GM12878 (cell line): ENCODE measurements around the gene GRIA4. TPM values are rescaled to one million over a fixed set of nuclear protein-coding genes. Genes with fewer than 3 reads are reported as not detected.
"Not testable (repeated sequence)": the region's sequence is repeated elsewhere in the genome, so short reads cannot be mapped to it uniquely, and the experiment has no call there.

Source experiments
- ATAC-seq: fragments of 200-7000 bp; cut with Tn5 transposase; 3 replicates; pipeline ENCODE4 v1.9.1; 2020; ENCODE audit warnings: mild to moderate bottlenecking, moderate library complexity
- BruUV-seq: library from RNA; stranded (reverse); fragments of 400-500 nt; replicated peaks from 2 replicates; lab custom pipeline; 2021; lab: Mats Ljungman, UMichigan
- CTCF ChIA-PET: fragments of 300-600 bp; sonication (Branson Sonifier 250); formaldehyde crosslinking; extraction: SDS; loops from one replicate; lab custom pipeline; 2021; ENCODE audit warnings: inconsistent platforms; lab: Yijun Ruan, JAX
- POLR2A ChIA-PET: fragments of 350-600 bp; formaldehyde crosslinking; extraction: SDS; loops from one replicate; lab custom pipeline; 2021; ENCODE audit warnings: inconsistent platforms; lab: Charles Lee
- RAD21 ChIA-PET: fragments of 300-600 bp; sonication (Branson Sonifier 250); formaldehyde crosslinking; loops from one replicate; lab custom pipeline; 2023; ENCODE audit warnings: antibody characterized with exemption; ENCODE audit not compliant: unreplicated experiment; lab: Charles Lee
- SMC1A ChIA-PET: fragments of 300-600 bp; sonication (Branson Sonifier 250); formaldehyde crosslinking; loops from one replicate; lab custom pipeline; 2023; ENCODE audit not compliant: unreplicated experiment, uncharacterized antibody; lab: Charles Lee
- DNase-seq: peaks from one replicate; pipeline ENCODE4 v3.0.0-alpha.2; 2011; ENCODE audit warnings: low read depth, low spot score
- FAIRE-seq: peaks from 3 replicates; lab custom pipeline; 2011; peaks lifted over from hg19 to GRCh38; lab: Jason Lieb, UNC
- H2AFZ ChIP-seq: 2 replicates; pipeline ENCODE4 v1.6.0; 2011; ENCODE audit warnings: low read depth, low read length, control low read depth; ENCODE audit not compliant: control insufficient read depth
- H3K27ac ChIP-seq: 2 replicates; pipeline ENCODE4 v1.5.1; 2011; ENCODE audit warnings: control low read depth; ENCODE audit not compliant: control insufficient read depth, insufficient read depth
- H3K27me3 ChIP-seq, 2 experiments: replicated peaks in 1 of 2; 2 replicates each; pipeline versions ENCODE4 v1.6.0 to v1.6.1; 2011; ENCODE audit warnings: low read length in 1 of 2; ENCODE audit not compliant: control insufficient read depth in 2 of 2, insufficient read depth in 2 of 2
- H3K36me3 ChIP-seq, 2 experiments: 2 replicates each; pipeline ENCODE4 v1.5.1; 2011; ENCODE audit warnings: low read length in 1 of 2; ENCODE audit not compliant: control insufficient read depth in 2 of 2, insufficient read depth in 2 of 2
- H3K4me1 ChIP-seq: 2 replicates; pipeline ENCODE4 v1.6.1; 2011; ENCODE audit warnings: mild to moderate bottlenecking, low read length, moderate library complexity, mixed read lengths; ENCODE audit not compliant: control insufficient read depth, insufficient read depth
- H3K4me2 ChIP-seq: 2 replicates; pipeline ENCODE4 v1.6.0; 2011; ENCODE audit warnings: control low read depth; ENCODE audit not compliant: control insufficient read depth, insufficient read depth
- H3K4me3 ChIP-seq: fragments of 200-600 bp; sonication (generic); 2 replicates; pipeline ENCODE4 v1.5.1; 2016
- H3K79me2 ChIP-seq: 2 replicates; pipeline ENCODE4 v1.6.0; 2011; ENCODE audit warnings: low read length; ENCODE audit not compliant: control insufficient read depth, insufficient read depth
- H3K9ac ChIP-seq: 2 replicates; pipeline ENCODE4 v1.8.0; 2011; ENCODE audit warnings: low read length, control low read depth, mixed read lengths; ENCODE audit not compliant: control insufficient read depth, insufficient read depth
- H3K9me3 ChIP-seq: replicated peaks from 3 replicates; pipeline ENCODE4 v1.5.1; 2011; ENCODE audit warnings: mild to moderate bottlenecking, low read length; ENCODE audit not compliant: control insufficient read depth, insufficient read depth
- H4K20me1 ChIP-seq: 2 replicates; pipeline ENCODE4 v1.6.0; 2011; ENCODE audit not compliant: control insufficient read depth, insufficient read depth
- ETV6 ChIP-seq, 2 experiments: fragments of 450-650 bp in 1 of 2; IDR thresholded peaks in 1 of 2; conservative IDR thresholded peaks in 1 of 2; 2 replicates each; pipeline ENCODE4 v1.6.1; 2014; ENCODE audit warnings: antibody characterized with exemption in 1 of 2, borderline replicate concordance in 1 of 2, low read depth in 1 of 2, mild to moderate bottlenecking in 1 of 2, moderate library complexity in 1 of 2
- TARDBP ChIP-seq: IDR thresholded peaks from 2 replicates; pipeline ENCODE4 v1.6.1; 2016; ENCODE audit warnings: borderline replicate concordance
- ZNF207 ChIP-seq: fragments of 450-650 bp; IDR thresholded peaks from 2 replicates; pipeline ENCODE4 v1.6.1; 2014; ENCODE audit warnings: antibody characterized with exemption, mild to moderate bottlenecking, borderline replicate concordance
- WGBS: methylation state at CpG from one replicate; pipeline ENCODE4 v1.1.6; 2016; ENCODE audit warnings: low lambda C conversion rate; ENCODE audit not compliant: insufficient replicate concordance, insufficient coverage; ENCODE audit errors: missing lambda C conversion rate; 5-methylcytosine and 5-hydroxymethylcytosine counted together
- in situ Hi-C: fragments of 300-500 bp; cut with MboI; formaldehyde crosslinking; loops from 9 replicates; pipeline ENCODE4 v1.14.3; 2018; ENCODE audit warnings: mixed read lengths
- intact Hi-C: fragments of 100-400 bp; cut with micrococcal nuclease; formaldehyde crosslinking; loops from one replicate; pipeline ENCODE4 v1.14.2; 2022; ENCODE audit not compliant: unreplicated experiment
- polyA plus RNA-seq, 11 experiments: library from polyadenylated mRNA; depleted of rRNA in 4 of 11; unstranded in 6 of 11; stranded (reverse) in 5 of 11; fragments of >200 nt; fragmentation: Nextera tagmentation in 4 of 11; fragmentation: Illumina TruSeq in 1 of 11; extraction: Ambion mirVana in 4 of 11; extraction: Trizol in 1 of 11; gene quantifications; 1 replicate in 1 of 11; 2 replicates in 10 of 11; pipeline versions ENCODE4 v1.2.1 to v1.2.3, GENCODE V29; 2011 to 2016; ENCODE audit warnings: inconsistent platforms in 2 of 11, missing spikeins in 2 of 11, low read depth in 1 of 11
- total RNA-seq, 4 experiments: library from RNA; depleted of rRNA in 3 of 4; stranded (reverse); fragments of >200 nt in 3 of 4; fragmentation: Illumina TruSeq in 1 of 4; extraction: Trizol in 1 of 4; gene quantifications; 2 replicates each; pipeline versions ENCODE4 v1.2.1 to v1.2.3, GENCODE V29; 2013 to 2021
- TF ChIP-seq, protein P1 (sequence below), 3 experiments: IDR thresholded peaks in 2 of 3; conservative IDR thresholded peaks in 1 of 3; 2 replicates each; pipeline ENCODE4 v1.5.1; 2011; ENCODE audit warnings: low read depth in 3 of 3, low read length in 3 of 3, mild to moderate bottlenecking in 3 of 3, control low read depth in 2 of 3, moderate library complexity in 2 of 3, inconsistent platforms in 1 of 3, mixed read lengths in 1 of 3; ENCODE audit not compliant: control insufficient read depth in 2 of 3, insufficient read depth in 1 of 3; ENCODE audit errors: extremely low read depth in 1 of 3
- TF ChIP-seq, protein P2 (sequence below): fragments of 450-650 bp; IDR thresholded peaks from 2 replicates; pipeline ENCODE4 v1.6.1; 2017; ENCODE audit warnings: mild to moderate bottlenecking

The GRIA4 gene
- total and polyA plus RNA-seq, 10 of the 15 experiments (the other 5 are each of a cell fraction or from before 2014, with no cell fraction given) = 0.04 TPM; not detected in 9

DNA sequence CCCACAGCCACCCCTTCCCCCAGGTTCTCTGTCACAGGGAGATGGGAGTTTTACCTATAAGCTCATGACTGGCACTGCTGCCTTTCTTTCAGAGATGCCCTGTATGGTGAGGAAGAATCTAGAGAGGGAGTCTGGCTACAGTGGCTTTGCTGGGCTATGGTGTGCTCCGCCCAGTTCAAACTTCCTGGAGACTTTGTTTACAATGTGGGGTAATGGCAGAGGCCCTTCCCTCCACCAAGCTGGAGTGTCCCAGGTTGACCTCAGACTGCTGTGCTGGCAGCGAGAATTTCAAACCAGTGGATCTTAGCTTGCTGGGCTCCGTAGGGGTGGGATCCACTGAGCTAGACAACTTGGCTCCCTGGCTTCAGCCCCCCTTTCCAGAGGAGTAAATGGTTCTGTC, 268.6 kb downstream of the GRIA4 start:
- Histone ChIP-seq H3K4me2 (no peak overlapping the region), H3K4me3 (no peak overlapping the region), H3K79me2 (no peaks in the 10 kb centered on the region), H3K9ac (no peak overlapping the region), H3K27me3 (no peaks in the 10 kb centered on the region), H4K20me1 (no peaks in the 10 kb centered on the region), H3K4me1 (no peaks in the 10 kb centered on the region), H3K36me3 (no peaks in the 10 kb centered on the region), H2AFZ (no peak overlapping the region), H3K9me3 (no peaks in the 10 kb centered on the region), H3K27ac (no peak overlapping the region)
- no TSS peak for BruUV-seq
- FAIRE-seq = no peak
- ChIA-PET RAD21 (no interaction called here), POLR2A (no interaction called here), CTCF (interaction anchor here (1.0 to 1.2 kb wide), 2 partner anchors 12 to 16 kb away, joined by 3 read pairs; no protein-coding TSS in a partner anchor), SMC1A (interaction anchor here (1.2 kb wide), 1 partner anchor 16 kb away, joined by 3 read pairs; no protein-coding TSS in a partner anchor)
- 0% methylated on average over 3 of the region's 3 CpGs for WGBS
- intact Hi-C loops = no loop called here
- in situ Hi-C loops = no loop called here
- DNase-seq = no peak
- no peak for ATAC-seq
- TF ChIP-seq TARDBP = no peak
- no peak for TF ChIP-seq ETV6 (conservative IDR thresholded peaks at IDR 0.05 in 1 of 2, IDR thresholded peaks at IDR 0.05 in 1 of 2; ENCODE audit: borderline replicate concordance in 1 of 2, low read depth in 1 of 2)
- TF ChIP-seq ZNF207 = no peak
- TF ChIP-seq, protein P1, sequence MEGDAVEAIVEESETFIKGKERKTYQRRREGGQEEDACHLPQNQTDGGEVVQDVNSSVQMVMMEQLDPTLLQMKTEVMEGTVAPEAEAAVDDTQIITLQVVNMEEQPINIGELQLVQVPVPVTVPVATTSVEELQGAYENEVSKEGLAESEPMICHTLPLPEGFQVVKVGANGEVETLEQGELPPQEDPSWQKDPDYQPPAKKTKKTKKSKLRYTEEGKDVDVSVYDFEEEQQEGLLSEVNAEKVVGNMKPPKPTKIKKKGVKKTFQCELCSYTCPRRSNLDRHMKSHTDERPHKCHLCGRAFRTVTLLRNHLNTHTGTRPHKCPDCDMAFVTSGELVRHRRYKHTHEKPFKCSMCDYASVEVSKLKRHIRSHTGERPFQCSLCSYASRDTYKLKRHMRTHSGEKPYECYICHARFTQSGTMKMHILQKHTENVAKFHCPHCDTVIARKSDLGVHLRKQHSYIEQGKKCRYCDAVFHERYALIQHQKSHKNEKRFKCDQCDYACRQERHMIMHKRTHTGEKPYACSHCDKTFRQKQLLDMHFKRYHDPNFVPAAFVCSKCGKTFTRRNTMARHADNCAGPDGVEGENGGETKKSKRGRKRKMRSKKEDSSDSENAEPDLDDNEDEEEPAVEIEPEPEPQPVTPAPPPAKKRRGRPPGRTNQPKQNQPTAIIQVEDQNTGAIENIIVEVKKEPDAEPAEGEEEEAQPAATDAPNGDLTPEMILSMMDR (IDR thresholded peaks at IDR 0.05 in 2 of 3, conservative IDR thresholded peaks at IDR 0.05 in 1 of 3; ENCODE audit: control insufficient read depth in 2 of 3, extremely low read depth in 1 of 3, insufficient read depth in 1 of 3, low read depth in 3 of 3, low read length in 3 of 3) = no peak
- TF ChIP-seq, protein P2, sequence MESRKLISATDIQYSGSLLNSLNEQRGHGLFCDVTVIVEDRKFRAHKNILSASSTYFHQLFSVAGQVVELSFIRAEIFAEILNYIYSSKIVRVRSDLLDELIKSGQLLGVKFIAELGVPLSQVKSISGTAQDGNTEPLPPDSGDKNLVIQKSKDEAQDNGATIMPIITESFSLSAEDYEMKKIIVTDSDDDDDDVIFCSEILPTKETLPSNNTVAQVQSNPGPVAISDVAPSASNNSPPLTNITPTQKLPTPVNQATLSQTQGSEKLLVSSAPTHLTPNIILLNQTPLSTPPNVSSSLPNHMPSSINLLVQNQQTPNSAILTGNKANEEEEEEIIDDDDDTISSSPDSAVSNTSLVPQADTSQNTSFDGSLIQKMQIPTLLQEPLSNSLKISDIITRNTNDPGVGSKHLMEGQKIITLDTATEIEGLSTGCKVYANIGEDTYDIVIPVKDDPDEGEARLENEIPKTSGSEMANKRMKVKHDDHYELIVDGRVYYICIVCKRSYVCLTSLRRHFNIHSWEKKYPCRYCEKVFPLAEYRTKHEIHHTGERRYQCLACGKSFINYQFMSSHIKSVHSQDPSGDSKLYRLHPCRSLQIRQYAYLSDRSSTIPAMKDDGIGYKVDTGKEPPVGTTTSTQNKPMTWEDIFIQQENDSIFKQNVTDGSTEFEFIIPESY = no peak

DNA sequence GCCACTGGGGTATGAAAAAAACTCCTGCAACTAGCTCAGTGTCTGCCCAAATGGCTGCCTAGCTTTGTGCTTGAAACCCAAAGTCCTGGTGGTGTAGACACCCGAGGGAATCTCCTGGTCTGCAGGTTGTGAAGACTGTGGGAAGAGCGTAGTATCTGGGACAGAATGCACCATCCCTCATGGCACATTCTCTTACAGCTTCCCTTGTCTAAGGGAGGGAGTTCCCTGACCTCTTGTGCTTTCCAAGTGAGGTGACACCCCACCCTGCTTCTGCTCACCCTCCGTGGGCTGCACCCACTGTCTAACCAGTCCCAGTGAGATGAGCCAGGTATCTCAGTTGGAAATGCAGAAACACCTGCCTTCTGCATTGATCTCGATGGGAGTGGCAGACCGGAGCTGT, 269.1 kb downstream of the GRIA4 start:
- H3K27ac ChIP-seq, H3K9me3 ChIP-seq, H3K9ac ChIP-seq, ATAC-seq, H3K27me3 ChIP-seq, FAIRE-seq, H3K79me2 ChIP-seq, H4K20me1 ChIP-seq, H3K4me1 ChIP-seq, H3K36me3 ChIP-seq, in situ Hi-C loops, RAD21 ChIA-PET, DNase-seq, H3K4me3 ChIP-seq, intact Hi-C loops, BruUV-seq, H2AFZ ChIP-seq, H3K4me2 ChIP-seq: not testable (repeated sequence)
- ChIA-PET SMC1A (interaction anchor here (1.2 kb wide), 1 partner anchor 16 kb away, joined by 3 read pairs; no protein-coding TSS in a partner anchor), CTCF (interaction anchor here (1.0 to 1.2 kb wide), 2 partner anchors 12 to 16 kb away, joined by 3 read pairs; no protein-coding TSS in a partner anchor), POLR2A (interaction anchor here (0.6 kb wide), 1 partner anchor 1021 kb away, joined by 8 read pairs; no protein-coding TSS in a partner anchor)
- WGBS = 15% methylated on average over 5 of the region's 5 CpGs
